Prostate gland (tissue), 2 donors: ENCODE results near the gene BST1. TPM values are rescaled to one million over a fixed set of nuclear protein-coding genes. Genes with fewer than 3 reads are reported as not detected.

Source experiments
- DNase-seq: peaks from one replicate; pipeline ENCODE4 v3.0.0-alpha.2; 2019; ENCODE audit warnings: low spot score
- H3K27ac ChIP-seq, 2 donors: fragments of 200-600 bp; sonication (generic); 2 replicates each; pipeline ENCODE4 v1.5.1; 2017 to 2019
- H3K27me3 ChIP-seq: fragments of 200-600 bp; sonication (generic); replicated peaks from 2 replicates; pipeline ENCODE4 v1.5.1; 2019; ENCODE audit not compliant: insufficient read depth
- H3K36me3 ChIP-seq, 2 donors: fragments of 200-600 bp; sonication (generic); 1 replicate in 1 of 2; 2 replicates in 1 of 2; pipeline versions ENCODE4 v1.5.1 to v1.8.1; 2017 to 2019
- H3K4me1 ChIP-seq: fragments of 200-600 bp; sonication (generic); replicated peaks from 2 replicates; pipeline ENCODE4 v1.5.1; 2019
- H3K4me3 ChIP-seq, 2 donors: fragments of 200-600 bp; sonication (generic); 2 replicates each; pipeline ENCODE4 v1.5.1; 2017 to 2019
- H3K9me3 ChIP-seq: fragments of 200-600 bp; sonication (generic); 2 replicates; pipeline ENCODE4 v1.5.1; 2017
- CTCF ChIP-seq, 4 experiments: fragments of 200-600 bp in 2 of 4; fragments of 450-650 bp in 2 of 4; sonication (generic) in 2 of 4; IDR thresholded peaks; 1 replicate in 3 of 4; 2 replicates in 1 of 4; pipeline ENCODE4 v1.5.1; 2016 to 2019; ENCODE audit warnings: antibody characterized with exemption in 4 of 4, mild to moderate bottlenecking in 2 of 4, moderate library complexity in 2 of 4
- POLR2A ChIP-seq: fragments of 450-650 bp; IDR thresholded peaks from one replicate; pipeline ENCODE4 v1.6.1; 2016; ENCODE audit warnings: antibody characterized with exemption, mild to moderate bottlenecking
- POLR2AphosphoS5 ChIP-seq: sonication (generic); formaldehyde crosslinking; IDR thresholded peaks from one replicate; pipeline ENCODE4 v1.6.1; 2017; ENCODE audit warnings: antibody characterized with exemption
- WGBS: methylation state at CpG from one replicate; pipeline ENCODE4 v1.1.5; 2018; 5-methylcytosine and 5-hydroxymethylcytosine counted together
- intact Hi-C: fragments of 100-400 bp; cut with DNase I; formaldehyde crosslinking; loops from one replicate; pipeline ENCODE4 v1.14.2; 2022
- total RNA-seq, 2 donors: library from RNA; depleted of rRNA; stranded (reverse); fragments of >200 nt; gene quantifications; one replicate each; pipeline ENCODE4 v1.1.0, GENCODE V29; 2016

BST1 gene
- total RNA-seq, 2 donors from 2014 or later, result 1.1 to 2.3 TPM

GRCh38 chr4:15665753-15666365 is 37.0 kb upstream of the BST1 start:
- DNase-seq, result no peak
- Histone ChIP-seq H3K27me3 (no peaks in the 10 kb centered on the region), H3K4me3 (no peak overlapping the region), H3K36me3 (no peaks in the 10 kb centered on the region), H3K9me3 (no peaks in the 10 kb centered on the region), H3K4me1 (no peaks in the 10 kb centered on the region), H3K27ac (no peak overlapping the region)
- no peak for TF ChIP-seq POLR2AphosphoS5
- TF ChIP-seq POLR2A, result no peak
- no peak for TF ChIP-seq CTCF (IDR thresholded peaks at IDR 0.05)
- intact Hi-C loops, result no loop called here
- WGBS, result 91% methylated on average over 3 of the region's 3 CpGs

- DNase-seq, result no peak
- no peak overlapping the region for H3K4me3 ChIP-seq
- H3K27me3 ChIP-seq, result no peaks in the 10 kb centered on the region
- no peaks in the 10 kb centered on the region for H3K9me3 ChIP-seq
- intact Hi-C loops, result no loop called here
- no peaks in the 10 kb centered on the region for H3K4me1 ChIP-seq
- no peak overlapping the region for H3K27ac ChIP-seq
- no peak for TF ChIP-seq CTCF (IDR thresholded peaks at IDR 0.05)
- no peak for TF ChIP-seq POLR2AphosphoS5
- no peak for TF ChIP-seq POLR2A
- WGBS, result 90% methylated on average over 4 of the region's 4 CpGs
- no peaks in the 10 kb centered on the region for H3K36me3 ChIP-seq
Measured at GRCh38 chr4:15667006-15667405, 35.9 kb upstream of the BST1 start.

GRCh38 chr4:15668566-15669435 is 34.1 kb upstream of the BST1 start:
- 88% methylated on average over 1 of the region's 1 CpG for WGBS
- no peaks in the 10 kb centered on the region for H3K4me1 ChIP-seq
- no peaks in the 10 kb centered on the region for H3K9me3 ChIP-seq
- intact Hi-C loops, result no loop called here
- DNase-seq, result no peak
- no peak overlapping the region for H3K27ac ChIP-seq
- H3K4me3 ChIP-seq, result no peak overlapping the region
- no peaks in the 10 kb centered on the region for H3K27me3 ChIP-seq
- TF ChIP-seq CTCF (IDR thresholded peaks at IDR 0.05), result no peak
- TF ChIP-seq POLR2AphosphoS5, result no peak
- TF ChIP-seq POLR2A, result no peak
- no peaks in the 10 kb centered on the region for H3K36me3 ChIP-seq

- H3K27me3 ChIP-seq, result no peaks in the 10 kb centered on the region
- no peak overlapping the region for H3K4me3 ChIP-seq
- H3K9me3 ChIP-seq, result no peaks in the 10 kb centered on the region
- H3K4me1 ChIP-seq, result no peaks in the 10 kb centered on the region
- TF ChIP-seq CTCF (IDR thresholded peaks at IDR 0.05), result no peak
- no peak for TF ChIP-seq POLR2AphosphoS5
- TF ChIP-seq POLR2A, result no peak
- DNase-seq, result no peak
- H3K36me3 ChIP-seq, result no peaks in the 10 kb centered on the region
- no peak overlapping the region for H3K27ac ChIP-seq
- WGBS, result 94% methylated on average over 3 of the region's 3 CpGs
- intact Hi-C loops, result no loop called here
Measured at GRCh38 chr4:15670576-15670975, 32.3 kb upstream of the BST1 start.

- no peak for DNase-seq
- intact Hi-C loops, result no loop called here
- TF ChIP-seq POLR2A (no peak), POLR2AphosphoS5 (no peak), CTCF (IDR thresholded peaks at IDR 0.05) (no peak)
- Histone ChIP-seq H3K36me3 (no peaks in the 10 kb centered on the region), H3K4me1 (no peaks in the 10 kb centered on the region), H3K27me3 (no peaks in the 10 kb centered on the region), H3K9me3 (no peaks in the 10 kb centered on the region), H3K4me3 (no peak overlapping the region), H3K27ac (no peak overlapping the region)
- 98% methylated on average over 3 of the region's 3 CpGs for WGBS
Measured at GRCh38 chr4:15672101-15672500, 30.8 kb upstream of the BST1 start.
